ENCODE measurements around the gene COX7A1. TPM values are rescaled to one million over a fixed set of nuclear protein-coding genes. Genes with fewer than 3 reads are reported as not detected.

COX7A1 gene
- total RNA-seq, 1 donor from 2014 or later = 1.7 TPM

DNA sequence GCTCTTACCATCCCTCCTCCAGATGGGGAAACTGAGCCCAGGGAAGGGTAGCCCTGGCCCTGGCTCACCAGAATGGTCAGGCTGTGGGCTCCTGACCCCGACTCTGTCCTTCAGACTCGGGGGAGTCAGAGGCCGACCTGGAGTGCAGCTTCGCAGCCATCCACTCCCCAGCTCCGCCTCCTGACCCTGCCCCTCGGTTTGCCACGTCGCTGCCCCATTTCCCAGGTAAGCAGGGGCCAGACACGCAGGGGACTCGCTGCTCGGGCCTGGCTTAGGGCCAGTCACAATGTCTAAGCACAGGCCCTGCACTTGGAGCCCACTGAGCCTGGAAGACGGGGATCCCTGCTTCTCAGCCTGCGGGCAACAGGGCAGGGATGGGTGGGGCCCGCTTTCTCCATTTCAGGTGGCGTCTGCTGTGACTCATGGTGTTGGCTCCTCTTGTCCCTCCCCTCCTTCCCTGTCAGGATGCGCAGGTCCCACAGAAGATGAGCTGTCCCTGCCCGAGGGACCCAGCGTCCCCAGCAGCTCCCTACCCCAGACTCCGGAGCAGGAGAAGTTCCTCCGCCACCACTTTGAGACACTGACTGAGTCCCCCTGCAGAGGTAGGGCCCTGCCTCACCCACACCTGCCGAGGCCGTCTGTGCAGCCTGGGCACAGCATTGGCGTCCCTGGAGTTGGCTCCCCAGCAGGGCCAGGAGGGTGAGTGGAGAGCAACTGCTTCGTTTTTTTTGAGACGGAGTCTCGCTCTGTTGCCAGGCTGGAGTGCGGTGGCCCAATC is 50.5 kb downstream of the COX7A1 start:
- TF ChIP-seq CTCF (conservative IDR thresholded peaks at IDR 0.05; ENCODE audit: low read depth, low read length) = no peak
- DNase-seq (ENCODE audit: low read depth) = no peak
- H3K4me3 ChIP-seq (ENCODE audit: low read depth, low read length) = no peak overlapping the region

Other genes starting within 250 kb of the COX7A1 start
- not detected in 2 replicates for gene HCST, start 249.9 kb downstream of the COX7A1 start, total RNA-seq
- not detected in 2 replicates for gene TYROBP, start 244.2 kb downstream of the COX7A1 start, total RNA-seq
- 6.2 and 12.7 TPM in 2 replicates for gene LRFN3, start 216.1 kb downstream of the COX7A1 start, total RNA-seq
- 23.2 and 34.5 TPM in 2 replicates for gene SDHAF1, start 157.3 kb downstream of the COX7A1 start, total RNA-seq
- 4.4 and 5.3 TPM in 2 replicates for gene SYNE4, start 143.6 kb downstream of the COX7A1 start, total RNA-seq
- gene ALKBH6, start 138.2 kb downstream of the COX7A1 start, total RNA-seq = 24.3 and 39.7 TPM in 2 replicates
- 0.51 and 4.3 TPM in 2 replicates for gene CLIP3, start 119.6 kb downstream of the COX7A1 start, total RNA-seq
- 3.3 and 7.0 TPM in 2 replicates for gene THAP8, start 98.2 kb downstream of the COX7A1 start, total RNA-seq
- gene WDR62, start 97.5 kb downstream of the COX7A1 start, total RNA-seq = 12.7 and 20.7 TPM in 2 replicates
- gene OVOL3, start 41.3 kb downstream of the COX7A1 start, total RNA-seq = not detected in 2 replicates
- 88.5 and 122 TPM in 2 replicates for gene POLR2I, start 37.6 kb downstream of the COX7A1 start, total RNA-seq
- 280 and 410 TPM in 2 replicates for gene TBCB, start 37.0 kb downstream of the COX7A1 start, total RNA-seq
- 259 and 267 TPM in 2 replicates for gene CAPNS1, start 12.4 kb downstream of the COX7A1 start, total RNA-seq
- gene ZNF565, start 62.2 kb upstream of the COX7A1 start, total RNA-seq = 0.98 and 2.0 TPM in 2 replicates
- gene ZNF146, start 62.7 kb upstream of the COX7A1 start, total RNA-seq = 69.5 and 103 TPM in 2 replicates
- 1.0 and 3.0 TPM in 2 replicates for gene ZFP14, start 226.8 kb upstream of the COX7A1 start, total RNA-seq

Data from epithelial cell of proximal tubule (primary cell).